ENCODE measurements around the gene CNKSR2.

Gene CNKSR2

DNA sequence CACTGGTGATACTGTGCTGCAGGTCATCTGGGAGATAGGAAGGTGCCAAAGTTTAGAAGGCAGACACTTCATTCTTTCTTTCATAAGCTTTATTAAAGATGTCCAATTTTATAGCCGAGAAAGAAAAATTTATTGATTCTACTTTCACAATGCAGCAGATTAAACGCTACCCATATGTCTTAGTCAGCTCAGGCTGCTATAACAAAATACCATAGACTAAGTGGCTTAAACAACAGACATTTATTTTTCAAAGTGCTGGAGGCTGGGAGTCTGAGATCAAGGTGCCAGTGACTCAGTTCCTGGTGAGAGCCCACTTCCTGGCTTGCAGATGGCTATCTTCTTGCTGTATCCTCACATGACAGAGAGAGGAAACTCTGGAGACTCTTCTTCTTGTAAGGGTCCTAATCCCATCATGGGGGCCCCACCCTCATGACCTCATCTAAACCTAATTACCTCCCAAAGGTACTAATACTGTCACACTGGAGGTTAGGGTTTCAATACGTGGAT lies 317.3 kb downstream of the CNKSR2 start:
- no peaks in the 10 kb centered on the region for H3K36me3 ChIP-seq (ENCODE audit: insufficient read depth, low read length)
- no peaks in the 10 kb centered on the region for H3K9me2 ChIP-seq (ENCODE audit: low read depth, low read length)
- no peaks in the 10 kb centered on the region for H3K79me2 ChIP-seq (ENCODE audit: insufficient read depth, low read length)
- TF ChIP-seq, protein P1, sequence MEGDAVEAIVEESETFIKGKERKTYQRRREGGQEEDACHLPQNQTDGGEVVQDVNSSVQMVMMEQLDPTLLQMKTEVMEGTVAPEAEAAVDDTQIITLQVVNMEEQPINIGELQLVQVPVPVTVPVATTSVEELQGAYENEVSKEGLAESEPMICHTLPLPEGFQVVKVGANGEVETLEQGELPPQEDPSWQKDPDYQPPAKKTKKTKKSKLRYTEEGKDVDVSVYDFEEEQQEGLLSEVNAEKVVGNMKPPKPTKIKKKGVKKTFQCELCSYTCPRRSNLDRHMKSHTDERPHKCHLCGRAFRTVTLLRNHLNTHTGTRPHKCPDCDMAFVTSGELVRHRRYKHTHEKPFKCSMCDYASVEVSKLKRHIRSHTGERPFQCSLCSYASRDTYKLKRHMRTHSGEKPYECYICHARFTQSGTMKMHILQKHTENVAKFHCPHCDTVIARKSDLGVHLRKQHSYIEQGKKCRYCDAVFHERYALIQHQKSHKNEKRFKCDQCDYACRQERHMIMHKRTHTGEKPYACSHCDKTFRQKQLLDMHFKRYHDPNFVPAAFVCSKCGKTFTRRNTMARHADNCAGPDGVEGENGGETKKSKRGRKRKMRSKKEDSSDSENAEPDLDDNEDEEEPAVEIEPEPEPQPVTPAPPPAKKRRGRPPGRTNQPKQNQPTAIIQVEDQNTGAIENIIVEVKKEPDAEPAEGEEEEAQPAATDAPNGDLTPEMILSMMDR (IDR thresholded peaks at IDR 0.05; ENCODE audit: low read length) = no peak
- no peak for TF ChIP-seq EZH2 (IDR thresholded peaks at IDR 0.05; ENCODE audit: borderline replicate concordance, low read length)
- no peak overlapping the region for H3K4me3 ChIP-seq (ENCODE audit: low read depth, low read length, poor library complexity, severe bottlenecking)
- no peak overlapping the region for H3K27ac ChIP-seq (ENCODE audit: low read depth, low read length, poor library complexity, severe bottlenecking)
- H3K27me3 ChIP-seq (ENCODE audit: insufficient read depth, low read length) = no peaks in the 10 kb centered on the region
- no peaks in the 10 kb centered on the region for H3K9me3 ChIP-seq (ENCODE audit: low read length)
- no peak overlapping the region for H2AFZ ChIP-seq (ENCODE audit: low read length)
- no peak overlapping the region for H3K4me2 ChIP-seq (ENCODE audit: low read length)
- H3K4me1 ChIP-seq (ENCODE audit: insufficient read depth, low read length, severe bottlenecking) = no peaks in the 10 kb centered on the region
- H3K9ac ChIP-seq (ENCODE audit: low read length) = no peak overlapping the region
- no peaks in the 10 kb centered on the region for H3F3A ChIP-seq (ENCODE audit: insufficient read depth, low read length)
- no peaks in the 10 kb centered on the region for H4K20me1 ChIP-seq (ENCODE audit: insufficient read depth, low read length)

DNA sequence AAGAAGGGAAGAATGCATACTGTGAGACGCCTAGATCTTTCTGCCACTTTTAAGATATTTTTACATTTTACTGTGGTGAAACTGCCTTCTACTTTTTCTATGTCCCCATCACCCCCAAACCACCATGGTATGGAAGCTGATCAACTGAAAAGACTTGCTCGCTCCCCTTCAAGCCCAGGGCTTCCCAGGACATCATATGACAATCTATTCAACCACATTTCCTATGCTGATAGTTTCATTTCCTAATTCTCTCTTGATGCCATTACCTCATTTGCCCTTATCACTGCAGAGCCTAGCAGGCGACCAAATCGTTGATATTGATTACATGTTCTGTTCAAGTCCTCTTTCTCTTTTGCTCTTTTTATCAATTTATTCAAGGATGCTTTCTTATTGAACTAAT lies 324.1 kb downstream of the CNKSR2 start:
- H3K4me3 ChIP-seq (ENCODE audit: low read depth, low read length, poor library complexity, severe bottlenecking) = no peak overlapping the region
- no peaks in the 10 kb centered on the region for H3F3A ChIP-seq (ENCODE audit: insufficient read depth, low read length)
- H4K20me1 ChIP-seq (ENCODE audit: insufficient read depth, low read length) = no peaks in the 10 kb centered on the region
- H3K9ac ChIP-seq (ENCODE audit: low read length) = no peak overlapping the region
- no peaks in the 10 kb centered on the region for H3K9me3 ChIP-seq (ENCODE audit: low read length)
- no peaks in the 10 kb centered on the region for H3K9me2 ChIP-seq (ENCODE audit: low read depth, low read length)
- no peaks in the 10 kb centered on the region for H3K27me3 ChIP-seq (ENCODE audit: insufficient read depth, low read length)
- H3K27ac ChIP-seq (ENCODE audit: low read depth, low read length, poor library complexity, severe bottlenecking) = no peak overlapping the region
- H3K36me3 ChIP-seq (ENCODE audit: insufficient read depth, low read length) = no peaks in the 10 kb centered on the region
- TF ChIP-seq, protein P1 (IDR thresholded peaks at IDR 0.05; ENCODE audit: low read length) = no peak
- no peak for TF ChIP-seq EZH2 (IDR thresholded peaks at IDR 0.05; ENCODE audit: borderline replicate concordance, low read length)
- no peaks in the 10 kb centered on the region for H3K79me2 ChIP-seq (ENCODE audit: insufficient read depth, low read length)
- no peak overlapping the region for H2AFZ ChIP-seq (ENCODE audit: low read length)
- no peak overlapping the region for H3K4me2 ChIP-seq (ENCODE audit: low read length)
- no peaks in the 10 kb centered on the region for H3K4me1 ChIP-seq (ENCODE audit: insufficient read depth, low read length, severe bottlenecking)

DNA sequence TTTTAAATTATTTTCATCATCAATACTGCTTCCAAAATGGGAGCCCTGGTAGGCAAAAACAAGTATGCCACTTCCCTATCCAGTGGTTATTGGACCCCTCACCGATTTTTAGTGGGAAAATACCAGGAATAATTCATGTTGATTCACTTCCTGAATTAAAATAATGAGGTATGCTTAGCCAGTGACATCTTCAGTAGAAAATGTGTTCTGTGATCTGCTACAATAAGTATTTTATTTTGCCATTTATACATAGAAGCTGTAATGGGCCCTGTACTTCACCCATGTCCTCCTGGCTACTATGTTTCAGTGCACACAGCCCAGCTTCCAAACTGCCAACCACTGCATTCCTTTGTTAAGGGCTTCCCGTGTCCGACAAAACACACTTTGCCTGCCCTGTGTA lies 324.9 kb downstream of the CNKSR2 start:
- no peaks in the 10 kb centered on the region for H3K9me2 ChIP-seq (ENCODE audit: low read depth, low read length)
- H3K27ac ChIP-seq (ENCODE audit: low read depth, low read length, poor library complexity, severe bottlenecking) = no peak overlapping the region
- no peaks in the 10 kb centered on the region for H4K20me1 ChIP-seq (ENCODE audit: insufficient read depth, low read length)
- no peaks in the 10 kb centered on the region for H3K27me3 ChIP-seq (ENCODE audit: insufficient read depth, low read length)
- no peaks in the 10 kb centered on the region for H3K79me2 ChIP-seq (ENCODE audit: insufficient read depth, low read length)
- TF ChIP-seq EZH2 (IDR thresholded peaks at IDR 0.05; ENCODE audit: borderline replicate concordance, low read length) = no peak
- TF ChIP-seq, protein P1 (IDR thresholded peaks at IDR 0.05; ENCODE audit: low read length) = no peak
- no peak overlapping the region for H3K9ac ChIP-seq (ENCODE audit: low read length)
- no peak overlapping the region for H3K4me3 ChIP-seq (ENCODE audit: low read depth, low read length, poor library complexity, severe bottlenecking)
- H2AFZ ChIP-seq (ENCODE audit: low read length) = no peak overlapping the region
- no peaks in the 10 kb centered on the region for H3K36me3 ChIP-seq (ENCODE audit: insufficient read depth, low read length)
- no peaks in the 10 kb centered on the region for H3K4me1 ChIP-seq (ENCODE audit: insufficient read depth, low read length, severe bottlenecking)
- no peak overlapping the region for H3K4me2 ChIP-seq (ENCODE audit: low read length)
- no peaks in the 10 kb centered on the region for H3F3A ChIP-seq (ENCODE audit: insufficient read depth, low read length)
- no peaks in the 10 kb centered on the region for H3K9me3 ChIP-seq (ENCODE audit: low read length)
